GM12878 (cell line): ENCODE results near the gene GASK1B. TPM values are rescaled to one million over a fixed set of nuclear protein-coding genes. Genes with fewer than 3 reads are reported as not detected.

Experiments used
- ATAC-seq: fragments of 200-7000 bp; cut with Tn5 transposase; 3 replicates; pipeline ENCODE4 v1.9.1; 2020; ENCODE audit warnings: mild to moderate bottlenecking, moderate library complexity
- BruUV-seq: library from RNA; stranded (reverse); fragments of 400-500 nt; replicated peaks from 2 replicates; lab custom pipeline; 2021; lab: Mats Ljungman, UMichigan
- CTCF ChIA-PET: fragments of 300-600 bp; sonication (Branson Sonifier 250); formaldehyde crosslinking; extraction: SDS; loops from one replicate; lab custom pipeline; 2021; ENCODE audit warnings: inconsistent platforms; lab: Yijun Ruan, JAX
- POLR2A ChIA-PET: fragments of 350-600 bp; formaldehyde crosslinking; extraction: SDS; loops from one replicate; lab custom pipeline; 2021; ENCODE audit warnings: inconsistent platforms; lab: Charles Lee
- RAD21 ChIA-PET: fragments of 300-600 bp; sonication (Branson Sonifier 250); formaldehyde crosslinking; loops from one replicate; lab custom pipeline; 2023; ENCODE audit warnings: antibody characterized with exemption; ENCODE audit not compliant: unreplicated experiment; lab: Charles Lee
- SMC1A ChIA-PET: fragments of 300-600 bp; sonication (Branson Sonifier 250); formaldehyde crosslinking; loops from one replicate; lab custom pipeline; 2023; ENCODE audit not compliant: unreplicated experiment, uncharacterized antibody; lab: Charles Lee
- DNase-seq: peaks from one replicate; pipeline ENCODE4 v3.0.0-alpha.2; 2011; ENCODE audit warnings: low read depth, low spot score
- FAIRE-seq: peaks from 3 replicates; lab custom pipeline; 2011; peaks lifted over from hg19 to GRCh38; lab: Jason Lieb, UNC
- H2AFZ ChIP-seq: 2 replicates; pipeline ENCODE4 v1.6.0; 2011; ENCODE audit warnings: low read depth, low read length, control low read depth; ENCODE audit not compliant: control insufficient read depth
- H3K27ac ChIP-seq: 2 replicates; pipeline ENCODE4 v1.5.1; 2011; ENCODE audit warnings: control low read depth; ENCODE audit not compliant: control insufficient read depth, insufficient read depth
- H3K27me3 ChIP-seq, 2 experiments: replicated peaks in 1 of 2; 2 replicates each; pipeline versions ENCODE4 v1.6.0 to v1.6.1; 2011; ENCODE audit warnings: low read length in 1 of 2; ENCODE audit not compliant: control insufficient read depth in 2 of 2, insufficient read depth in 2 of 2
- H3K36me3 ChIP-seq, 2 experiments: 2 replicates each; pipeline ENCODE4 v1.5.1; 2011; ENCODE audit warnings: low read length in 1 of 2; ENCODE audit not compliant: control insufficient read depth in 2 of 2, insufficient read depth in 2 of 2
- H3K4me1 ChIP-seq: 2 replicates; pipeline ENCODE4 v1.6.1; 2011; ENCODE audit warnings: mild to moderate bottlenecking, low read length, moderate library complexity, mixed read lengths; ENCODE audit not compliant: control insufficient read depth, insufficient read depth
- H3K4me2 ChIP-seq: 2 replicates; pipeline ENCODE4 v1.6.0; 2011; ENCODE audit warnings: control low read depth; ENCODE audit not compliant: control insufficient read depth, insufficient read depth
- H3K4me3 ChIP-seq: fragments of 200-600 bp; sonication (generic); 2 replicates; pipeline ENCODE4 v1.5.1; 2016
- H3K79me2 ChIP-seq: 2 replicates; pipeline ENCODE4 v1.6.0; 2011; ENCODE audit warnings: low read length; ENCODE audit not compliant: control insufficient read depth, insufficient read depth
- H3K9ac ChIP-seq: 2 replicates; pipeline ENCODE4 v1.8.0; 2011; ENCODE audit warnings: low read length, control low read depth, mixed read lengths; ENCODE audit not compliant: control insufficient read depth, insufficient read depth
- H3K9me3 ChIP-seq: replicated peaks from 3 replicates; pipeline ENCODE4 v1.5.1; 2011; ENCODE audit warnings: mild to moderate bottlenecking, low read length; ENCODE audit not compliant: control insufficient read depth, insufficient read depth
- H4K20me1 ChIP-seq: 2 replicates; pipeline ENCODE4 v1.6.0; 2011; ENCODE audit not compliant: control insufficient read depth, insufficient read depth
- BHLHE40 ChIP-seq, 2 experiments: fragments of 450-650 bp in 1 of 2; IDR thresholded peaks; 2 replicates each; pipeline ENCODE4 v1.6.1; 2011 to 2017; ENCODE audit warnings: low read depth in 2 of 2, borderline replicate concordance in 1 of 2, improper control_type of control experiment in 1 of 2, low read length in 1 of 2, mild to moderate bottlenecking in 1 of 2
- BMI1 ChIP-seq: fragments of 450-650 bp; IDR thresholded peaks from 2 replicates; pipeline ENCODE4 v1.6.1; 2016; ENCODE audit warnings: mild to moderate bottlenecking, moderate library complexity, borderline replicate concordance
- NFIC ChIP-seq: IDR thresholded peaks from 2 replicates; pipeline ENCODE4 v1.6.1; 2012; ENCODE audit warnings: low read depth, mild to moderate bottlenecking, inconsistent platforms, low read length, moderate library complexity
- TCF12 ChIP-seq: IDR thresholded peaks from 2 replicates; pipeline ENCODE4 v1.6.1; 2011; ENCODE audit warnings: low read depth, mild to moderate bottlenecking, low read length
- ZNF217 ChIP-seq: fragments of 450-650 bp; IDR thresholded peaks from 2 replicates; pipeline ENCODE4 v1.6.1; 2017; ENCODE audit warnings: antibody characterized with exemption, mild to moderate bottlenecking
- ZNF24 ChIP-seq: fragments of 450-650 bp; IDR thresholded peaks from 2 replicates; pipeline ENCODE4 v1.6.1; 2017; ENCODE audit warnings: antibody characterized with exemption, mild to moderate bottlenecking
- ZNF622 ChIP-seq: fragments of 450-650 bp; IDR thresholded peaks from 2 replicates; pipeline ENCODE4 v1.6.1; 2017; ENCODE audit warnings: mild to moderate bottlenecking, inconsistent platforms
- WGBS: methylation state at CpG from one replicate; pipeline ENCODE4 v1.1.6; 2016; ENCODE audit warnings: low lambda C conversion rate; ENCODE audit not compliant: insufficient replicate concordance, insufficient coverage; ENCODE audit errors: missing lambda C conversion rate; 5-methylcytosine and 5-hydroxymethylcytosine counted together
- in situ Hi-C: fragments of 300-500 bp; cut with MboI; formaldehyde crosslinking; loops from 9 replicates; pipeline ENCODE4 v1.14.3; 2018; ENCODE audit warnings: mixed read lengths
- intact Hi-C: fragments of 100-400 bp; cut with micrococcal nuclease; formaldehyde crosslinking; loops from one replicate; pipeline ENCODE4 v1.14.2; 2022; ENCODE audit not compliant: unreplicated experiment
- polyA plus RNA-seq, 11 experiments: library from polyadenylated mRNA; depleted of rRNA in 4 of 11; unstranded in 6 of 11; stranded (reverse) in 5 of 11; fragments of >200 nt; fragmentation: Nextera tagmentation in 4 of 11; fragmentation: Illumina TruSeq in 1 of 11; extraction: Ambion mirVana in 4 of 11; extraction: Trizol in 1 of 11; gene quantifications; 1 replicate in 1 of 11; 2 replicates in 10 of 11; pipeline versions ENCODE4 v1.2.1 to v1.2.3, GENCODE V29; 2011 to 2016; ENCODE audit warnings: inconsistent platforms in 2 of 11, missing spikeins in 2 of 11, low read depth in 1 of 11
- total RNA-seq, 4 experiments: library from RNA; depleted of rRNA in 3 of 4; stranded (reverse); fragments of >200 nt in 3 of 4; fragmentation: Illumina TruSeq in 1 of 4; extraction: Trizol in 1 of 4; gene quantifications; 2 replicates each; pipeline versions ENCODE4 v1.2.1 to v1.2.3, GENCODE V29; 2013 to 2021
- TF ChIP-seq, protein P1 (sequence below): IDR thresholded peaks from 2 replicates; pipeline ENCODE4 v1.6.1; 2011; ENCODE audit warnings: borderline replicate concordance, low read depth, mild to moderate bottlenecking, moderate library complexity, low read length; ENCODE audit not compliant: insufficient read depth, poor library complexity, severe bottlenecking
- TF ChIP-seq, protein P2 (sequence below): fragments of 450-650 bp; IDR thresholded peaks from 2 replicates; pipeline ENCODE4 v1.6.1; 2017; ENCODE audit warnings: low read depth, mild to moderate bottlenecking, moderate library complexity
- TF ChIP-seq, protein P3 (sequence below): fragments of 150-350 bp; IDR thresholded peaks from 2 replicates; pipeline ENCODE4 v1.6.1; 2016; ENCODE audit warnings: low read depth, low read length
- TF ChIP-seq, protein P4 (sequence below): fragments of 450-650 bp; IDR thresholded peaks from 2 replicates; pipeline ENCODE4 v1.6.1; 2017; ENCODE audit warnings: mild to moderate bottlenecking, low read depth, inconsistent platforms; ENCODE audit not compliant: poor library complexity, severe bottlenecking

GASK1B gene
- total and polyA plus RNA-seq, 10 of the 15 experiments (the other 5 are each of a cell fraction or from before 2014, with no cell fraction given) = under 0.01 to 0.21 (median 0.07) TPM; not detected in 1

DNA sequence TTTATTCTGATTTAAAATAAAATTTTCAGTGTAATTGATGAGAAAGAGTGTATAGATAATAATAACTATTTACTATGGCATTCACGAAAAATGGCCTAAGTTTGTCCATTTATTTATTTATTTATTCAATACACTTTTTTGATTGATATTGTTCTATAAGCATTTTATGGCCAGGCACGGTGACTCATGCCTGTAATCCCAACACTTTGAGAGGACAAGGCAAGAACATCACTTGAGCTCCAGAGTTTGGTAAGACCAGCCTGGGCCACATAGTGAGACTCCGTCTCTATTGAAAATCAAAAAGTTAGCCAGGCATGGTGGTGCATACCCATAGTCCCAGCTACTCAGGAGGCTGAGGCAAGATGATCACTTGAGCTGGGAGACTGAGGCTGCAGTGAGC lies 25.7 kb downstream of the GASK1B start:
- ChIA-PET CTCF (no interaction called here), SMC1A (no interaction called here), RAD21 (no interaction called here)
- Histone ChIP-seq H3K4me1 (no peaks in the 10 kb centered on the region), H3K4me3 (no peak overlapping the region), H3K9me3 (no peaks in the 10 kb centered on the region), H4K20me1 (no peaks in the 10 kb centered on the region)
- BruUV-seq = no TSS peak
- no peak for DNase-seq
- ATAC-seq = no peak
- TF ChIP-seq, protein P1, sequence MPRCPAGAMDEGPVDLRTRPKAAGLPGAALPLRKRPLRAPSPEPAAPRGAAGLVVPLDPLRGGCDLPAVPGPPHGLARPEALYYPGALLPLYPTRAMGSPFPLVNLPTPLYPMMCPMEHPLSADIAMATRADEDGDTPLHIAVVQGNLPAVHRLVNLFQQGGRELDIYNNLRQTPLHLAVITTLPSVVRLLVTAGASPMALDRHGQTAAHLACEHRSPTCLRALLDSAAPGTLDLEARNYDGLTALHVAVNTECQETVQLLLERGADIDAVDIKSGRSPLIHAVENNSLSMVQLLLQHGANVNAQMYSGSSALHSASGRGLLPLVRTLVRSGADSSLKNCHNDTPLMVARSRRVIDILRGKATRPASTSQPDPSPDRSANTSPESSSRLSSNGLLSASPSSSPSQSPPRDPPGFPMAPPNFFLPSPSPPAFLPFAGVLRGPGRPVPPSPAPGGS = no peak
- no peak for TF ChIP-seq ZNF24
- TF ChIP-seq ZNF217 = no peak
- no peak for TF ChIP-seq NFIC
- TF ChIP-seq, protein P2, sequence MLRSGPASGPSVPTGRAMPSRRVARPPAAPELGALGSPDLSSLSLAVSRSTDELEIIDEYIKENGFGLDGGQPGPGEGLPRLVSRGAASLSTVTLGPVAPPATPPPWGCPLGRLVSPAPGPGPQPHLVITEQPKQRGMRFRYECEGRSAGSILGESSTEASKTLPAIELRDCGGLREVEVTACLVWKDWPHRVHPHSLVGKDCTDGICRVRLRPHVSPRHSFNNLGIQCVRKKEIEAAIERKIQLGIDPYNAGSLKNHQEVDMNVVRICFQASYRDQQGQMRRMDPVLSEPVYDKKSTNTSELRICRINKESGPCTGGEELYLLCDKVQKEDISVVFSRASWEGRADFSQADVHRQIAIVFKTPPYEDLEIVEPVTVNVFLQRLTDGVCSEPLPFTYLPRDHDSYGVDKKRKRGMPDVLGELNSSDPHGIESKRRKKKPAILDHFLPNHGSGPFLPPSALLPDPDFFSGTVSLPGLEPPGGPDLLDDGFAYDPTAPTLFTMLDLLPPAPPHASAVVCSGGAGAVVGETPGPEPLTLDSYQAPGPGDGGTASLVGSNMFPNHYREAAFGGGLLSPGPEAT = no peak
- TF ChIP-seq BMI1 = no peak
- TF ChIP-seq TCF12 = no peak
- TF ChIP-seq, protein P3, sequence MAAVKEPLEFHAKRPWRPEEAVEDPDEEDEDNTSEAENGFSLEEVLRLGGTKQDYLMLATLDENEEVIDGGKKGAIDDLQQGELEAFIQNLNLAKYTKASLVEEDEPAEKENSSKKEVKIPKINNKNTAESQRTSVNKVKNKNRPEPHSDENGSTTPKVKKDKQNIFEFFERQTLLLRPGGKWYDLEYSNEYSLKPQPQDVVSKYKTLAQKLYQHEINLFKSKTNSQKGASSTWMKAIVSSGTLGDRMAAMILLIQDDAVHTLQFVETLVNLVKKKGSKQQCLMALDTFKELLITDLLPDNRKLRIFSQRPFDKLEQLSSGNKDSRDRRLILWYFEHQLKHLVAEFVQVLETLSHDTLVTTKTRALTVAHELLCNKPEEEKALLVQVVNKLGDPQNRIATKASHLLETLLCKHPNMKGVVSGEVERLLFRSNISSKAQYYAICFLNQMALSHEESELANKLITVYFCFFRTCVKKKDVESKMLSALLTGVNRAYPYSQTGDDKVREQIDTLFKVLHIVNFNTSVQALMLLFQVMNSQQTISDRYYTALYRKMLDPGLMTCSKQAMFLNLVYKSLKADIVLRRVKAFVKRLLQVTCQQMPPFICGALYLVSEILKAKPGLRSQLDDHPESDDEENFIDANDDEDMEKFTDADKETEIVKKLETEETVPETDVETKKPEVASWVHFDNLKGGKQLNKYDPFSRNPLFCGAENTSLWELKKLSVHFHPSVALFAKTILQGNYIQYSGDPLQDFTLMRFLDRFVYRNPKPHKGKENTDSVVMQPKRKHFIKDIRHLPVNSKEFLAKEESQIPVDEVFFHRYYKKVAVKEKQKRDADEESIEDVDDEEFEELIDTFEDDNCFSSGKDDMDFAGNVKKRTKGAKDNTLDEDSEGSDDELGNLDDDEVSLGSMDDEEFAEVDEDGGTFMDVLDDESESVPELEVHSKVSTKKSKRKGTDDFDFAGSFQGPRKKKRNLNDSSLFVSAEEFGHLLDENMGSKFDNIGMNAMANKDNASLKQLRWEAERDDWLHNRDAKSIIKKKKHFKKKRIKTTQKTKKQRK = no peak
- TF ChIP-seq ZNF622 = no peak
- TF ChIP-seq, protein P4, sequence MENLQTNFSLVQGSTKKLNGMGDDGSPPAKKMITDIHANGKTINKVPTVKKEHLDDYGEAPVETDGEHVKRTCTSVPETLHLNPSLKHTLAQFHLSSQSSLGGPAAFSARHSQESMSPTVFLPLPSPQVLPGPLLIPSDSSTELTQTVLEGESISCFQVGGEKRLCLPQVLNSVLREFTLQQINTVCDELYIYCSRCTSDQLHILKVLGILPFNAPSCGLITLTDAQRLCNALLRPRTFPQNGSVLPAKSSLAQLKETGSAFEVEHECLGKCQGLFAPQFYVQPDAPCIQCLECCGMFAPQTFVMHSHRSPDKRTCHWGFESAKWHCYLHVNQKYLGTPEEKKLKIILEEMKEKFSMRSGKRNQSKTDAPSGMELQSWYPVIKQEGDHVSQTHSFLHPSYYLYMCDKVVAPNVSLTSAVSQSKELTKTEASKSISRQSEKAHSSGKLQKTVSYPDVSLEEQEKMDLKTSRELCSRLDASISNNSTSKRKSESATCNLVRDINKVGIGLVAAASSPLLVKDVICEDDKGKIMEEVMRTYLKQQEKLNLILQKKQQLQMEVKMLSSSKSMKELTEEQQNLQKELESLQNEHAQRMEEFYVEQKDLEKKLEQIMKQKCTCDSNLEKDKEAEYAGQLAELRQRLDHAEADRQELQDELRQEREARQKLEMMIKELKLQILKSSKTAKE = no peak
- no peak for TF ChIP-seq BHLHE40 (IDR thresholded peaks at IDR 0.05; ENCODE audit: borderline replicate concordance in 1 of 2, low read depth in 2 of 2, low read length in 1 of 2)
- TF ChIP-seq, all 136 proteins: peak for 0
- Histone ChIP-seq H3K36me3 (no peaks in the 10 kb centered on the region), H2AFZ (no peak overlapping the region), H3K4me2 (no peak overlapping the region), H3K27ac (no peak overlapping the region), H3K9ac (no peak overlapping the region), H3K79me2 (no peaks in the 10 kb centered on the region), H3K27me3 (no peaks in the 10 kb centered on the region)
- FAIRE-seq = no peak
- 27% methylated on average over 3 of the region's 3 CpGs for WGBS
- intact Hi-C loops = no loop called here
- in situ Hi-C loops = no loop called here
- POLR2A ChIA-PET = no interaction called here
